HCT116 (cell line): Measurements from ENCODE around the gene RPS10. TPM values are rescaled to one million over a fixed set of nuclear protein-coding genes. Genes with fewer than 3 reads are reported as not detected.

Experiments
- ATAC-seq: fragments of 200-7000 bp; cut with Tn5 transposase; 2 replicates; pipeline ENCODE4 v1.9.1; 2020; ENCODE audit warnings: mild to moderate bottlenecking, moderate library complexity
- BruUV-seq: library from RNA; stranded (reverse); fragments of 400-500 nt; replicated peaks from 2 replicates; lab custom pipeline; 2021; lab: Mats Ljungman, UMichigan
- CTCF ChIA-PET: fragments of 300-600 bp; sonication (Branson Sonifier 250); formaldehyde crosslinking; loops from one replicate; lab custom pipeline; 2021; ENCODE audit warnings: antibody characterized with exemption; lab: Charles Lee
- POLR2A ChIA-PET: fragments of 300-600, 350-600 bp; sonication (Branson Sonifier 250); formaldehyde crosslinking; loops from one replicate; lab custom pipeline; 2021; ENCODE audit warnings: antibody characterized with exemption; lab: Charles Lee
- RAD21 ChIA-PET, 2 experiments: fragments of 300-600 bp; sonication (Branson Sonifier 250); formaldehyde crosslinking; loops; one replicate each; lab custom pipeline; 2023; ENCODE audit warnings: low total read pairs in 2 of 2; ENCODE audit not compliant: uncharacterized antibody in 2 of 2, unreplicated experiment in 2 of 2, low non-redundant PET in 1 of 2; lab: Charles Lee
- DNase-seq: peaks from one replicate; pipeline ENCODE4 v3.0.0-alpha.2; 2010; ENCODE audit warnings: low read depth, low spot score
- H2AFZ ChIP-seq: fragments of 200-600 bp; shearing (Covaris generic), sonication (generic); 2 replicates; pipeline ENCODE4 v1.6.1; 2017; ENCODE audit warnings: low read depth, mixed run types, mixed read lengths, antibody characterized with exemption, low read length; ENCODE audit not compliant: poor library complexity, severe bottlenecking
- H3K27ac ChIP-seq: 2 replicates; pipeline ENCODE4 v1.5.1; 2012; ENCODE audit warnings: low read depth, low read length
- H3K27me3 ChIP-seq: fragments of 200-600 bp; sonication (generic); 2 replicates; pipeline ENCODE4 v1.6.1; 2016; ENCODE audit warnings: mixed run types, low read length, mixed read lengths; ENCODE audit not compliant: insufficient read depth
- H3K36me3 ChIP-seq, 2 experiments: fragments of 200-500 bp in 1 of 2; fragments of 200-600 bp in 1 of 2; sonication (Bioruptor generic) in 1 of 2; sonication (generic) in 1 of 2; 2 replicates each; pipeline versions ENCODE4 v1.5.1 to v1.6.1; 2014 to 2016; ENCODE audit warnings: low read length in 2 of 2, inconsistent platforms in 1 of 2, mixed read lengths in 1 of 2, mixed run types in 1 of 2; ENCODE audit not compliant: insufficient read depth in 2 of 2, control insufficient read depth in 1 of 2
- H3K4me1 ChIP-seq, 2 experiments: fragments of 200-600 bp in 1 of 2; sonication (generic) in 1 of 2; 2 replicates each; pipeline versions ENCODE4 v1.5.1 to v1.6.1; 2012 to 2017; ENCODE audit warnings: low read length in 2 of 2, inconsistent platforms in 1 of 2, mild to moderate bottlenecking in 1 of 2, mixed read lengths in 1 of 2, mixed run types in 1 of 2, moderate library complexity in 1 of 2; ENCODE audit not compliant: insufficient read depth in 2 of 2, control insufficient read depth in 1 of 2
- H3K4me2 ChIP-seq: fragments of 200-600 bp; sonication (generic); 2 replicates; pipeline ENCODE4 v1.6.1; 2017; ENCODE audit warnings: mixed run types, low read length, mixed read lengths
- H3K4me3 ChIP-seq, 2 experiments: fragments of 200-600 bp in 1 of 2; sonication (generic) in 1 of 2; replicated peaks in 1 of 2; 2 replicates each; pipeline ENCODE4 v1.5.1; 2011 to 2016; ENCODE audit warnings: low read length in 2 of 2, control low read depth in 1 of 2, low read depth in 1 of 2, mild to moderate bottlenecking in 1 of 2, mixed read lengths in 1 of 2, mixed run types in 1 of 2
- H3K79me2 ChIP-seq: fragments of 200-600 bp; sonication (generic); 2 replicates; pipeline ENCODE4 v1.6.1; 2017; ENCODE audit warnings: mild to moderate bottlenecking, mixed run types, low read length, moderate library complexity, mixed read lengths; ENCODE audit not compliant: insufficient read depth
- H3K9ac ChIP-seq: fragments of 200-600 bp; sonication (generic); 2 replicates; pipeline ENCODE4 v1.6.1; 2016; ENCODE audit warnings: low read length, mixed read lengths
- H3K9me2 ChIP-seq: fragments of 200-600 bp; sonication (generic), shearing (Covaris generic); 2 replicates; pipeline ENCODE4 v1.6.1; 2017; ENCODE audit warnings: mixed run types, mild to moderate bottlenecking, moderate library complexity; ENCODE audit not compliant: insufficient read depth
- H3K9me3 ChIP-seq, 2 experiments: fragments of 200-500 bp in 1 of 2; fragments of 200-600 bp in 1 of 2; sonication (Bioruptor generic) in 1 of 2; sonication (generic) in 1 of 2; 2 replicates each; pipeline ENCODE4 v1.6.1; 2014 to 2017; ENCODE audit warnings: low read length in 2 of 2, mixed read lengths in 2 of 2, inconsistent platforms in 1 of 2, low read depth in 1 of 2, mild to moderate bottlenecking in 1 of 2, mixed run types in 1 of 2, moderate library complexity in 1 of 2; ENCODE audit not compliant: control insufficient read depth in 1 of 2, insufficient read depth in 1 of 2
- H4K20me1 ChIP-seq: fragments of 200-600 bp; sonication (generic), shearing (Covaris generic); 2 replicates; pipeline ENCODE4 v1.6.1; 2017; ENCODE audit warnings: mixed run types, mild to moderate bottlenecking, moderate library complexity; ENCODE audit not compliant: insufficient read depth
- CBX3 ChIP-seq: IDR thresholded peaks from 2 replicates; pipeline ENCODE4 v1.6.1; 2012; ENCODE audit warnings: low read depth
- ELF1 ChIP-seq: IDR thresholded peaks from 2 replicates; pipeline ENCODE4 v1.6.1; 2012; ENCODE audit warnings: low read depth, borderline replicate concordance
- EZH2 ChIP-seq: fragments of 200-600 bp; sonication (generic); IDR thresholded peaks from 2 replicates; pipeline ENCODE4 v1.6.1; 2017; ENCODE audit warnings: antibody characterized with exemption, mixed run types
- EZH2phosphoT487 ChIP-seq: fragments of 200-600 bp; IDR thresholded peaks from 2 replicates; pipeline ENCODE4 v1.6.1; 2018; ENCODE audit warnings: antibody characterized with exemption, borderline replicate concordance
- FOSL1 ChIP-seq: IDR thresholded peaks from 2 replicates; pipeline ENCODE4 v1.6.1; 2012; ENCODE audit warnings: low read depth
- JUND ChIP-seq: IDR thresholded peaks from 2 replicates; pipeline ENCODE4 v1.6.1; 2012
- POLR2A ChIP-seq: IDR thresholded peaks from 2 replicates; pipeline ENCODE4 v1.7.0; 2011; ENCODE audit warnings: borderline replicate concordance; ENCODE audit not compliant: insufficient read depth, insufficient read length; ENCODE audit errors: extremely low read depth
- RAD21 ChIP-seq: IDR thresholded peaks from 2 replicates; pipeline ENCODE4 v1.6.1; 2012; ENCODE audit warnings: low read depth, mild to moderate bottlenecking
- SIN3A ChIP-seq: IDR thresholded peaks from 2 replicates; pipeline ENCODE4 v1.6.1; 2012; ENCODE audit warnings: low read depth
- SRF ChIP-seq: IDR thresholded peaks from 2 replicates; pipeline ENCODE4 v1.6.1; 2012; ENCODE audit warnings: low read depth
- ZNF274 ChIP-seq: fragments of 200-500 bp; sonication (Bioruptor generic); IDR thresholded peaks from 2 replicates; pipeline ENCODE4 v1.6.1; 2014; ENCODE audit warnings: mild to moderate bottlenecking, low read depth, low read length, inconsistent platforms
- intact Hi-C: fragments of 100-400 bp; cut with micrococcal nuclease; formaldehyde crosslinking; loops from 2 replicates; pipeline ENCODE4 v1.10.0; 2022
- total RNA-seq: library from RNA; stranded (reverse); gene quantifications from one replicate; pipeline ENCODE4 v1.2.1, GENCODE V29; 2021; ENCODE audit not compliant: unreplicated experiment
- TF ChIP-seq, protein P1 (sequence below), 3 experiments: fragments of 200-600 bp in 1 of 3; sonication (generic) in 1 of 3; IDR thresholded peaks in 2 of 3; conservative IDR thresholded peaks in 1 of 3; 2 replicates each; pipeline ENCODE4 v1.5.1; 2012 to 2017; ENCODE audit warnings: low read depth in 2 of 3, low read length in 2 of 3, antibody characterized with exemption in 1 of 3, borderline replicate concordance in 1 of 3, control low read depth in 1 of 3, mild to moderate bottlenecking in 1 of 3, mixed read lengths in 1 of 3, mixed run types in 1 of 3, moderate library complexity in 1 of 3; ENCODE audit not compliant: insufficient read depth in 1 of 3
- TF ChIP-seq, protein P2 (sequence below): IDR thresholded peaks from 2 replicates; pipeline ENCODE4 v1.6.1; 2012
- TF ChIP-seq, protein P3 (sequence below): IDR thresholded peaks from 2 replicates; pipeline ENCODE4 v1.6.1; 2012
- TF ChIP-seq, protein P4 (sequence below): IDR thresholded peaks from 2 replicates; pipeline ENCODE4 v1.6.1; 2011; ENCODE audit warnings: mild to moderate bottlenecking, low read length, moderate library complexity; ENCODE audit not compliant: insufficient replicate concordance; ENCODE audit errors: extremely low read depth

Gene RPS10
- total RNA-seq, 1 experiment from 2014 or later, result 1,863 TPM

DNA sequence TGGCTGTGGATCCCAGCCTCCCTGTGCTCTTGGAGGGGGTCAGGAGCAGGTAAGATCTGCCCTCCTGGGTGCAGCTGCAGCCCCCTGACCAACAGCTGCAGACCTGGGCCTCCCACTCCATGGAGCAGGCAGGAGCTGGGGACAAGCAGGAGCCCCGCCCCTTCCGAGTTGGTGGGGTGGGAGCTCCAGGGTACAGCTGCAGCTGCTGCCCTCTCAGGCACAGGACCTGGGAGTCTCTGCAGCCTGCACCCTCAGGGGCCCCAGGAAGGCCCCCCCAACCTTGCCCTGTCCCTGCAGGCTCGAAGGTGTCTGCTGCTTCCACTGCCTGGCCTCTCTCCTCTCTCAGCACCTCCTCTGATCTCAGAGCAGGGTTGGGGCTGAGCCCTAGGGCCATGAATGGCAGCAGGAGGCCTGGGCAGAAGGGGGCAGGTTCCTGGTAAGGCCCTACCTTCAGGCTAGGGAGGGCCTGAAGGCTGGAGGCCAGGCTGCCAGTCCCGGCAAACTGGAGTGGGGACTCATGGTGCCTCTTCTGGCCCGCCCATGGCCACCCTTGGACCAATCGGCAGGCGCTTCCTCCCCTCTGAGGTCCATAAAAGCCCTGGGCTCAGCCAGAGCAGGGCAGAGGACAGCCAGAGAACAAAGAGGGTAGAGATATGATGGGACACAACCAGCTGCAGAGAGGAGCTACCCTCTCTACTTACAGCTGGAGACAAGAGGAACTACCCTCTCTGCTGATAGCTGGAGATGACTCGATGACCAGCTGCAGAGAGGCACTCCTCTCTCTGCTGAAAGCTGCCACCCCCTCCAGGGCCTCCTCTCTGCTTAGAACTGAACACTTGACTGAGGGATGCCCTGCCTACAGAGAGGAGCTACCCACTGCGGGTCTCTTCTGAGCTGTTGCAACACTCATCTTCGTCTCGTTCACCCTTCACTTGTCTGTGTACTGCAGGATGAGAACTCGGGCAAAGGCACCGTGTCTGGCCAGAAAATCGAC, 32.2 kb upstream of the RPS10 start:
- ChIA-PET RAD21 (no interaction called here), POLR2A (no interaction called here), CTCF (interaction anchor here (1.2 to 4.9 kb wide), 3 partner anchors 151 to 403 kb away, joined by 3 to 105 read pairs (median 3); no protein-coding TSS in a partner anchor)
- no peak overlapping the region for H3K9ac ChIP-seq
- H3K4me1 ChIP-seq, result peaks cover 8 to 34% of the 10 kb centered on the region in 2 experiments
- DNase-seq (no peak), ATAC-seq (peak; percentile 14; the same call in 1 of the 2 replicates)
- no peaks in the 10 kb centered on the region for H3K27me3 ChIP-seq
- BruUV-seq, result no TSS peak
- no peak overlapping the region for H3K4me2 ChIP-seq
- H3K9me3 ChIP-seq, result no peaks in the 10 kb centered on the region
- no peaks in the 10 kb centered on the region for H3K9me2 ChIP-seq
- H4K20me1 ChIP-seq, result no peaks in the 10 kb centered on the region
- H3K27ac ChIP-seq, result no peak overlapping the region
- no peak overlapping the region for H2AFZ ChIP-seq
- intact Hi-C loops, result no loop called here
- no peaks in the 10 kb centered on the region for H3K79me2 ChIP-seq
- H3K36me3 ChIP-seq, result no peaks in the 10 kb centered on the region
- no peak for TF ChIP-seq ZNF274
- peak; percentile 45 for TF ChIP-seq POLR2A
- H3K4me3 ChIP-seq, result no peak overlapping the region

DNA sequence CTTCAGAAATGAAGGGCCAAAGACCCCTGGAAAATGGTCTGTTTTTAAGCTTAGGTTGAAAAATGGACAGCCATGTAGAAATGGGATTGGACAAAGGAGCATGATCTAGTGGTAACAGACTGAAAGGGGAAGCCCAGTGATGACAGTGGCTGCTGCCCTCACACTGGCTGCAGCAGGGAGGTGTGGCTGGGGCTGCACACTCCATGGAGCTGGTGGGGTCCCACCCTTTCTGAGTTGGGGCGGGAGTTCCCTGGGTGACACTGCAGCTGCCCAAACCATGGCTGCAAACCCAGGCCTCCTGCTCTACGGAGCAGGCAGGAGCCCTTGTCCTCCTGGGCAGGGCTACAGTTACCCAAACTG, 31.5 kb upstream of the RPS10 start:
- no peak overlapping the region for H3K9ac ChIP-seq
- BruUV-seq, result no TSS peak
- H3K36me3 ChIP-seq, result no peaks in the 10 kb centered on the region
- H3K27me3 ChIP-seq, result no peaks in the 10 kb centered on the region
- no peaks in the 10 kb centered on the region for H3K9me2 ChIP-seq
- DNase-seq (no peak), ATAC-seq (no peak)
- ChIA-PET RAD21 (no interaction called here), POLR2A (no interaction called here), CTCF (interaction anchor here (4.9 kb wide), 1 partner anchor 152 kb away, joined by 105 read pairs; no protein-coding TSS in a partner anchor)
- H2AFZ ChIP-seq, result no peak overlapping the region
- no peaks in the 10 kb centered on the region for H4K20me1 ChIP-seq
- H3K4me2 ChIP-seq, result no peak overlapping the region
- H3K79me2 ChIP-seq, result no peaks in the 10 kb centered on the region
- H3K9me3 ChIP-seq, result no peaks in the 10 kb centered on the region
- H3K4me1 ChIP-seq, result peaks cover 4 to 27% of the 10 kb centered on the region in 2 experiments
- H3K4me3 ChIP-seq, result no peak overlapping the region
- no peak overlapping the region for H3K27ac ChIP-seq
- intact Hi-C loops, result no loop called here
- no peak for TF ChIP-seq EZH2phosphoT487
- no peak for TF ChIP-seq EZH2
- TF ChIP-seq SIN3A, result no peak
- no peak for TF ChIP-seq FOSL1
- TF ChIP-seq CBX3, result no peak
- no peak for TF ChIP-seq RAD21
- TF ChIP-seq, protein P1, sequence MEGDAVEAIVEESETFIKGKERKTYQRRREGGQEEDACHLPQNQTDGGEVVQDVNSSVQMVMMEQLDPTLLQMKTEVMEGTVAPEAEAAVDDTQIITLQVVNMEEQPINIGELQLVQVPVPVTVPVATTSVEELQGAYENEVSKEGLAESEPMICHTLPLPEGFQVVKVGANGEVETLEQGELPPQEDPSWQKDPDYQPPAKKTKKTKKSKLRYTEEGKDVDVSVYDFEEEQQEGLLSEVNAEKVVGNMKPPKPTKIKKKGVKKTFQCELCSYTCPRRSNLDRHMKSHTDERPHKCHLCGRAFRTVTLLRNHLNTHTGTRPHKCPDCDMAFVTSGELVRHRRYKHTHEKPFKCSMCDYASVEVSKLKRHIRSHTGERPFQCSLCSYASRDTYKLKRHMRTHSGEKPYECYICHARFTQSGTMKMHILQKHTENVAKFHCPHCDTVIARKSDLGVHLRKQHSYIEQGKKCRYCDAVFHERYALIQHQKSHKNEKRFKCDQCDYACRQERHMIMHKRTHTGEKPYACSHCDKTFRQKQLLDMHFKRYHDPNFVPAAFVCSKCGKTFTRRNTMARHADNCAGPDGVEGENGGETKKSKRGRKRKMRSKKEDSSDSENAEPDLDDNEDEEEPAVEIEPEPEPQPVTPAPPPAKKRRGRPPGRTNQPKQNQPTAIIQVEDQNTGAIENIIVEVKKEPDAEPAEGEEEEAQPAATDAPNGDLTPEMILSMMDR (IDR thresholded peaks at IDR 0.05 in 2 of 3, conservative IDR thresholded peaks at IDR 0.05 in 1 of 3; ENCODE audit: borderline replicate concordance in 1 of 3, insufficient read depth in 1 of 3, low read depth in 2 of 3, low read length in 2 of 3), result no peak
- TF ChIP-seq, protein P2, sequence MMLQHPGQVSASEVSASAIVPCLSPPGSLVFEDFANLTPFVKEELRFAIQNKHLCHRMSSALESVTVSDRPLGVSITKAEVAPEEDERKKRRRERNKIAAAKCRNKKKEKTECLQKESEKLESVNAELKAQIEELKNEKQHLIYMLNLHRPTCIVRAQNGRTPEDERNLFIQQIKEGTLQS, result no peak
- no peak for TF ChIP-seq ZNF274
- TF ChIP-seq ELF1, result no peak
- TF ChIP-seq, protein P3, sequence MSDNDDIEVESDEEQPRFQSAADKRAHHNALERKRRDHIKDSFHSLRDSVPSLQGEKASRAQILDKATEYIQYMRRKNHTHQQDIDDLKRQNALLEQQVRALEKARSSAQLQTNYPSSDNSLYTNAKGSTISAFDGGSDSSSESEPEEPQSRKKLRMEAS, result no peak
- no peak for TF ChIP-seq SRF
- no peak for TF ChIP-seq JUND
- TF ChIP-seq, protein P4, sequence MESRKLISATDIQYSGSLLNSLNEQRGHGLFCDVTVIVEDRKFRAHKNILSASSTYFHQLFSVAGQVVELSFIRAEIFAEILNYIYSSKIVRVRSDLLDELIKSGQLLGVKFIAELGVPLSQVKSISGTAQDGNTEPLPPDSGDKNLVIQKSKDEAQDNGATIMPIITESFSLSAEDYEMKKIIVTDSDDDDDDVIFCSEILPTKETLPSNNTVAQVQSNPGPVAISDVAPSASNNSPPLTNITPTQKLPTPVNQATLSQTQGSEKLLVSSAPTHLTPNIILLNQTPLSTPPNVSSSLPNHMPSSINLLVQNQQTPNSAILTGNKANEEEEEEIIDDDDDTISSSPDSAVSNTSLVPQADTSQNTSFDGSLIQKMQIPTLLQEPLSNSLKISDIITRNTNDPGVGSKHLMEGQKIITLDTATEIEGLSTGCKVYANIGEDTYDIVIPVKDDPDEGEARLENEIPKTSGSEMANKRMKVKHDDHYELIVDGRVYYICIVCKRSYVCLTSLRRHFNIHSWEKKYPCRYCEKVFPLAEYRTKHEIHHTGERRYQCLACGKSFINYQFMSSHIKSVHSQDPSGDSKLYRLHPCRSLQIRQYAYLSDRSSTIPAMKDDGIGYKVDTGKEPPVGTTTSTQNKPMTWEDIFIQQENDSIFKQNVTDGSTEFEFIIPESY, result no peak
